Activated CD4-positive, alpha-beta T cell treated with anti-CD3 and anti-CD28 coated beads, Interleukin-2, amount 10 ng/mL, durations not matched to agents 7 days and 5 days (primary cell): ENCODE results near the gene AKR7A3. TPM values are rescaled to one million over a fixed set of nuclear protein-coding genes. Genes with fewer than 3 reads are reported as not detected.
"Not testable (repeated sequence)": the region's sequence is repeated elsewhere in the genome, so short reads cannot be mapped to it uniquely, and the experiment has no call there.

Experiments
- CTCF ChIA-PET: fragments of 350-600 bp; sonication (Branson Sonifier 250); formaldehyde crosslinking; loops from one replicate; lab custom pipeline; 2021; ENCODE audit warnings: antibody characterized with exemption; lab: Charles Lee
- POLR2A ChIA-PET: fragments of 350-600 bp; sonication (Branson Sonifier 250); formaldehyde crosslinking; loops from one replicate; lab custom pipeline; 2021; ENCODE audit warnings: antibody characterized with exemption; lab: Charles Lee
- DNase-seq: peaks from one replicate; pipeline ENCODE4 v3.0.0-alpha.2; 2020
- H3K27ac Mint-ChIP-seq: one replicate; pipeline ENCODE4 v1.8.0; 2021; ENCODE audit warnings: mild to moderate bottlenecking, moderate library complexity, mixed read lengths
- H3K27me3 Mint-ChIP-seq: one replicate; pipeline ENCODE4 v1.8.0; 2021; ENCODE audit warnings: mixed read lengths
- H3K36me3 Mint-ChIP-seq: one replicate; pipeline ENCODE4 v1.8.0; 2021; ENCODE audit warnings: low read depth, mixed read lengths
- H3K4me1 Mint-ChIP-seq: one replicate; pipeline ENCODE4 v1.8.0; 2021; ENCODE audit warnings: mixed read lengths
- H3K4me3 Mint-ChIP-seq: one replicate; pipeline ENCODE4 v1.8.0; 2021; ENCODE audit warnings: mild to moderate bottlenecking, moderate library complexity, mixed read lengths
- H3K9me3 Mint-ChIP-seq: one replicate; pipeline ENCODE4 v1.8.0; 2021; ENCODE audit warnings: mixed read lengths
- total RNA-seq, 2 experiments: library from RNA; stranded (reverse); gene quantifications; one replicate each; pipeline ENCODE4 v1.2.3, GENCODE V29; 2021

Gene AKR7A3
- total RNA-seq, 2 experiments from 2014 or later, result 0.52 to 0.62 TPM

- Mint-ChIP-seq H3K36me3 (peaks cover 22% of the 10 kb centered on the region), H3K27ac (no peak overlapping the region)
- CTCF ChIA-PET, result no interaction called here
Observed at GRCh38 chr1:19306941-19307340, 18.4 kb upstream of the AKR7A3 start.

GRCh38 chr1:19305880-19306279 is 17.3 kb upstream of the AKR7A3 start:
- Mint-ChIP-seq H3K4me1 (peaks cover 9% of the 10 kb centered on the region), H3K4me3 (no peak overlapping the region), H3K36me3 (peaks cover 20% of the 10 kb centered on the region), H3K9me3 (no peaks in the 10 kb centered on the region), H3K27me3 (no peaks in the 10 kb centered on the region), H3K27ac (no peak overlapping the region)
- no peak for DNase-seq
- ChIA-PET POLR2A (no interaction called here), CTCF (no interaction called here)

More at GRCh38 chr1:19306941-19307340, 18.4 kb upstream of the AKR7A3 start:
- Mint-ChIP-seq H3K27me3 (no peaks in the 10 kb centered on the region), H3K4me1 (peaks cover 14% of the 10 kb centered on the region), H3K9me3 (no peaks in the 10 kb centered on the region), H3K4me3 (no peak overlapping the region)
- POLR2A ChIA-PET, result no interaction called here
- DNase-seq, result no peak

DNA sequence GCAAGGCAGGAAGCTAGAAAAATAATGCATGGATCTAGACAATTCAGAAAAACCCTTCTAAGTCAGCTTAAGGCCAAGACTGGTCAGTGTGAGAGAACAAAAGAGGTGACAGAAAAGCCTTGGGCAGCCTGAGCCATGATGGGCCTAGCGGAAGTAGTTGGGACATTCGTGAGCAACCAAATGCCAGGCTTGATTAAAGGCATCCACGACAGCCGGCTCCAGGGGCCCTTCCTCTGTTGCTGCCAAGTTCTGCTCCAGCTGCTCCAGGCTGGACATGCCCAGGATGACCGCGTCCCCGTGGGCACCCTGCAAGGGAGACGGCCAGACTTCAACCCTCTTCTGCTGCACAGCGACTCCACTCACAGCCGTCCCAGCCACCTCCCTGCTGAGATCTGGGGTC is 15.5 kb upstream of the AKR7A3 start:
- peaks cover 20% of the 10 kb centered on the region for H3K36me3 Mint-ChIP-seq
- not testable (repeated sequence) for DNase-seq, H3K4me3 Mint-ChIP-seq, H3K4me1 Mint-ChIP-seq, H3K27me3 Mint-ChIP-seq, H3K9me3 Mint-ChIP-seq, H3K27ac Mint-ChIP-seq
- POLR2A ChIA-PET, result interaction anchor here (0.6 kb wide), 1 partner anchor 13 kb away, joined by 4 read pairs; no protein-coding TSS in a partner anchor
- CTCF ChIA-PET, result interaction anchor here (0.6 to 0.7 kb wide), 2 partner anchors 15 to 286 kb away, joined by 3 to 4 read pairs; no protein-coding TSS in a partner anchor

DNA sequence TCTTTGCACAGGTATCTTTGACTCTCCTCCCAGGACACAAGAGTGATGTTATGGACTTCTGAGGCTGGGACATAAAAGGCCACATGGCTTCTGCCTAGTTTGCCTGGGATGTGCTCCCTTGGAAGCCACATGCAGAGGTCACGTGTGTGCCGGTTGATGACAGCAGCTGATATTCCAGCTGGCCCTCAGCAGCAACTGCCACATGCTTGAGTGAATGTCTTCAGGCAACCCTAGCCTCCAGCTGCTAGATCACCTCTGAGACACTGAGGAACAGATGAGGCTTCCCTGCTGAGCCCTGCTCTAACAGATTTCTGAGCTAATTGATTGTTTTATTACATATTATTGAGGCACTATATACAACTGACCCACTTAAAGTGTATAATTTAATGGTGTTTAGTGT is 11.6 kb upstream of the AKR7A3 start:
- DNase-seq, result no peak
- no peaks in the 10 kb centered on the region for H3K27me3 Mint-ChIP-seq
- no peaks in the 10 kb centered on the region for H3K4me1 Mint-ChIP-seq
- peaks cover 13% of the 10 kb centered on the region for H3K9me3 Mint-ChIP-seq
- ChIA-PET POLR2A (no interaction called here), CTCF (no interaction called here)
- no peak overlapping the region for H3K27ac Mint-ChIP-seq
- H3K4me3 Mint-ChIP-seq, result no peak overlapping the region
- H3K36me3 Mint-ChIP-seq, result peaks cover 17% of the 10 kb centered on the region

- Mint-ChIP-seq H3K27ac (no peak overlapping the region), H3K4me3 (no peak overlapping the region), H3K9me3 (peaks cover 31% of the 10 kb centered on the region), H3K4me1 (no peaks in the 10 kb centered on the region), H3K27me3 (peaks cover 3% of the 10 kb centered on the region), H3K36me3 (peaks cover 14% of the 10 kb centered on the region)
- ChIA-PET CTCF (interaction anchor here (1.3 kb wide), 1 partner anchor 69 kb away, joined by 3 read pairs; no protein-coding TSS in a partner anchor), POLR2A (no interaction called here)
- no peak for DNase-seq
Observed at GRCh38 chr1:19294638-19295037, 6.1 kb upstream of the AKR7A3 start.

GRCh38 chr1:19289244-19289643 is 674 bp upstream of the AKR7A3 start:
- ChIA-PET CTCF (interaction anchor here (0.5 kb wide), 1 partner anchor 15 kb away, joined by 3 read pairs; no protein-coding TSS in a partner anchor), POLR2A (no interaction called here)
- Mint-ChIP-seq H3K9me3 (peaks cover 9% of the 10 kb centered on the region), H3K27ac (no peak overlapping the region), H3K4me1 (peaks cover 8% of the 10 kb centered on the region), H3K4me3 (peak overlapping the region; percentile 47), H3K27me3 (peaks cover 16% of the 10 kb centered on the region), H3K36me3 (peaks cover 1% of the 10 kb centered on the region)
- no peak for DNase-seq

- H3K36me3 Mint-ChIP-seq, result no peaks in the 10 kb centered on the region
- no peak for DNase-seq
- peaks cover 16% of the 10 kb centered on the region for H3K27me3 Mint-ChIP-seq
- ChIA-PET CTCF (interaction anchor here (1.0 kb wide), 1 partner anchor 26 kb away, joined by 3 read pairs; no protein-coding TSS in a partner anchor), POLR2A (no interaction called here)
- no peak overlapping the region for H3K27ac Mint-ChIP-seq
- H3K9me3 Mint-ChIP-seq, result peaks cover 4% of the 10 kb centered on the region
- peak overlapping the region; percentile 54 for H3K4me3 Mint-ChIP-seq
- H3K4me1 Mint-ChIP-seq, result peaks cover 8% of the 10 kb centered on the region
Observed at GRCh38 chr1:19287436-19288185, 959 bp downstream of the AKR7A3 start.

- H3K4me1 Mint-ChIP-seq, POLR2A ChIA-PET, DNase-seq, H3K27ac Mint-ChIP-seq, CTCF ChIA-PET, H3K36me3 Mint-ChIP-seq, H3K9me3 Mint-ChIP-seq, H3K4me3 Mint-ChIP-seq: not testable (repeated sequence)
- peaks cover 16% of the 10 kb centered on the region for H3K27me3 Mint-ChIP-seq
Observed at GRCh38 chr1:19285807-19286206, 2.8 kb downstream of the AKR7A3 start.

GRCh38 chr1:19285366-19285765 is 3.2 kb downstream of the AKR7A3 start:
- H3K4me3 Mint-ChIP-seq, H3K27ac Mint-ChIP-seq, H3K4me1 Mint-ChIP-seq, H3K36me3 Mint-ChIP-seq, POLR2A ChIA-PET, H3K9me3 Mint-ChIP-seq, DNase-seq, CTCF ChIA-PET: not testable (repeated sequence)
- H3K27me3 Mint-ChIP-seq, result peaks cover 16% of the 10 kb centered on the region

- no peak overlapping the region for H3K4me3 Mint-ChIP-seq
- ChIA-PET POLR2A (no interaction called here), CTCF (interaction anchor here (0.6 kb wide), 1 partner anchor 211 kb away, joined by 3 read pairs; no protein-coding TSS in a partner anchor)
- DNase-seq, result no peak
- peaks cover 8% of the 10 kb centered on the region for H3K4me1 Mint-ChIP-seq
- H3K9me3 Mint-ChIP-seq, result no peaks in the 10 kb centered on the region
- H3K27ac Mint-ChIP-seq, result no peak overlapping the region
- no peaks in the 10 kb centered on the region for H3K36me3 Mint-ChIP-seq
- peaks cover 15% of the 10 kb centered on the region for H3K27me3 Mint-ChIP-seq
Observed at GRCh38 chr1:19284881-19285280, 3.7 kb downstream of the AKR7A3 start.

GRCh38 chr1:19283891-19284290 is 4.7 kb downstream of the AKR7A3 start:
- H3K9me3 Mint-ChIP-seq, result no peaks in the 10 kb centered on the region
- no peak for DNase-seq
- peaks cover 4% of the 10 kb centered on the region for H3K4me1 Mint-ChIP-seq
- H3K27ac Mint-ChIP-seq, result no peak overlapping the region
- H3K4me3 Mint-ChIP-seq, result no peak overlapping the region
- H3K27me3 Mint-ChIP-seq, result peaks cover 7% of the 10 kb centered on the region
- POLR2A ChIA-PET, result no interaction called here
- H3K36me3 Mint-ChIP-seq, result no peaks in the 10 kb centered on the region
- CTCF ChIA-PET, result interaction anchor here (0.7 to 1.0 kb wide), 3 partner anchors 9 to 1688 kb away, joined by 3 to 4 read pairs (median 3); no protein-coding TSS in a partner anchor

DNA sequence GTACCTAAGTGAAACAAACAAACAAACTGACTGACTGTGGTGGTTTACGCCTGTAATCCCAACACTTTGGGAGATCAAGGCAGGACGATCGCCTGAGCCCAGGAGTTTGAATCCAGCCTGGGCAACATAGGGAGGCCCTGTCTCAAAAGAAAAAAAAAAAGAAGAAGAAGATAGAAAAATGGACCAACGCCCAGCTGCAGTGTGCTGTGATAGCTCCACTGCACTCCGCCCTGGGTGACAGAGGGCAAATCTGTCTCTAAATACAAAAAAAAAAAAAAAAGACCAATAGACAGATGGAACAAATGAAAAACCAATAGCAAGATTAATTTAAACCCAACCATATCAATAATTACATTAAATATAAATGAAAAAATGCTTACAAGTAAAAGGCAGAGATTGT is 13.9 kb downstream of the AKR7A3 start:
- POLR2A ChIA-PET, result no interaction called here

DNA sequence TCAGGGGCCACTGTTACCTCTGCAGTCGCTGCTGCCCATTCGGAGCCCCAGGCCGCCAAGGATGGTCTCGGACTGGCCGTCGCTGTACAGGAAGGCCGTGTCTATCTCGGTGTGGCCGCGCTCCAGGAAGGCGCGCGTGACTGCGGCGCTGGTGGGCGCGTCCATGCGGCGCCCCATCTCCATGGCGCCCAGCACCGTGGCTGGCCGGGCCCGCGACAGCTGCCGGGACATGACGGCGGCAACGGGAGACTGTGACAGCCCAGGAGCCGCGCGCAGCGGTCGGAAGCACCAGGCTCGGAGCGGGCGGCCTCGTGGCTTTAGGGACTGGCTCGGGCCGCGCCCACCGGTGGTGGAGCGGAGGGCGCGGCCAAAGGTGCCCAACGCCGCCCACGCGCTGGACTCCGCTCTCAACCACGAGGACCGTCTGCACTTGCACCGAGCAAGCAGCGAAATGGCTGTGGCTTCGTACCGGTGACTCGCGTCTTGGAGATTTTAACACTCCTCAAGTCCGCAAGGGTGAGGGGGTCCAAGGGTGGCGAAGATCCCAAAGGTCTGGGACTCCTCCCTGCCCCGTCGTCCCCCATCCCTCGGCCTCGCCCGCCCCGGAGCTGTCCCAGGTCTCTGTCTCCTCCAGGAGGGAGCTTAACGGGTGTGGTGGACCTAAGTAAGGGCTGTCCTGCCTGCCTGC is 14.6 kb downstream of the AKR7A3 start:
- H3K9me3 Mint-ChIP-seq, DNase-seq, H3K4me1 Mint-ChIP-seq, H3K27ac Mint-ChIP-seq, H3K36me3 Mint-ChIP-seq, H3K4me3 Mint-ChIP-seq, POLR2A ChIA-PET: not testable (repeated sequence)
- CTCF ChIA-PET, result interaction anchor here (1.0 kb wide), 1 partner anchor 10 kb away, joined by 3 read pairs; no protein-coding TSS in a partner anchor
- peaks cover 21% of the 10 kb centered on the region for H3K27me3 Mint-ChIP-seq

More for the DNA sequence above, 13.9 kb downstream of the AKR7A3 start:
- Mint-ChIP-seq H3K9me3 (peaks cover 4% of the 10 kb centered on the region), H3K27me3 (peaks cover 21% of the 10 kb centered on the region), H3K27ac (no peak overlapping the region), H3K36me3 (peaks cover 10% of the 10 kb centered on the region), H3K4me1 (no peaks in the 10 kb centered on the region), H3K4me3 (no peak overlapping the region)
- no peak for DNase-seq
- CTCF ChIA-PET, result interaction anchor here (0.6 to 1.0 kb wide), 2 partner anchors 9 to 412 kb away, joined by 3 read pairs; no protein-coding TSS in a partner anchor
